HG03108 (cell line): Measurements from ENCODE around the gene PURA.
"Not testable (repeated sequence)": the region's sequence is repeated elsewhere in the genome, so short reads cannot be mapped to it uniquely, and the experiment has no call there.

Experiments used
- ATAC-seq: cut with Tn5 transposase; IDR thresholded peaks from one replicate; pipeline ENCODE4 v1.9.1; 2021; ENCODE audit warnings: moderate library complexity; ENCODE audit not compliant: unreplicated experiment

The PURA gene

GRCh38 chr5:140134277-140134935 is 20.5 kb downstream of the PURA start:
- no peak for ATAC-seq

- ATAC-seq, result no peak
These were observed 21.2 kb downstream of the PURA start for GRCh38 chr5:140135127-140135526.

GRCh38 chr5:140136624-140137023 is 22.7 kb downstream of the PURA start:
- no peak for ATAC-seq

GRCh38 chr5:140140435-140140834 is 26.5 kb downstream of the PURA start:
- ATAC-seq, result no peak

- ATAC-seq, result no peak
These were observed 27.3 kb downstream of the PURA start for GRCh38 chr5:140141241-140141640.

GRCh38 chr5:140142246-140142645 is 28.3 kb downstream of the PURA start:
- no peak for ATAC-seq

- no peak for ATAC-seq
These were observed 28.9 kb downstream of the PURA start for GRCh38 chr5:140142856-140143255.

GRCh38 chr5:140143521-140144258 is 29.8 kb downstream of the PURA start:
- no peak for ATAC-seq

- no peak for ATAC-seq
These were observed 31.3 kb downstream of the PURA start for GRCh38 chr5:140145256-140145655.

- ATAC-seq, result no peak
These were observed 32.1 kb downstream of the PURA start for GRCh38 chr5:140145818-140146522.

- ATAC-seq, result no peak
These were observed 32.6 kb downstream of the PURA start for GRCh38 chr5:140146523-140146842.

GRCh38 chr5:140147460-140147859 is 33.6 kb downstream of the PURA start:
- ATAC-seq, result no peak

GRCh38 chr5:140148508-140148907 is 34.6 kb downstream of the PURA start:
- ATAC-seq, result no peak

GRCh38 chr5:140150201-140150600 is 36.3 kb downstream of the PURA start:
- no peak for ATAC-seq

GRCh38 chr5:140151144-140152021 is 37.5 kb downstream of the PURA start:
- ATAC-seq, result no peak

GRCh38 chr5:140152022-140152999 is 38.4 kb downstream of the PURA start:
- ATAC-seq, result no peak

GRCh38 chr5:140153255-140153654 is 39.3 kb downstream of the PURA start:
- no peak for ATAC-seq

GRCh38 chr5:140153905-140154304 is 40.0 kb downstream of the PURA start:
- no peak for ATAC-seq

- ATAC-seq, result not testable (repeated sequence)
These were observed 40.9 kb downstream of the PURA start for GRCh38 chr5:140154710-140155381.
